Neural progenitor cell (in vitro differentiated cells): ENCODE data around the gene C1orf141. TPM values are rescaled to one million over a fixed set of nuclear protein-coding genes. Genes with fewer than 3 reads are reported as not detected.

ENCODE experiments used
- DNase-seq: peaks from one replicate; pipeline ENCODE4 v3.0.0-alpha.2; 2016; ENCODE audit warnings: low spot score
- H2AFZ ChIP-seq: fragments of 200-600 bp; sonication (generic); replicated peaks from 2 replicates; pipeline ENCODE4 v1.6.1; 2016; ENCODE audit warnings: antibody characterized with exemption
- H3F3A ChIP-seq: fragments of 200-600 bp; sonication (generic); 2 replicates; pipeline ENCODE4 v1.6.1; 2016; ENCODE audit warnings: antibody characterized with exemption, low read depth
- H3K27ac ChIP-seq: fragments of 200-600 bp; sonication (generic); 2 replicates; pipeline ENCODE4 v1.5.1; 2016; ENCODE audit warnings: mild to moderate bottlenecking
- H3K27me3 ChIP-seq: fragments of 200-600 bp; sonication (generic); 2 replicates; pipeline ENCODE4 v1.6.1; 2016; ENCODE audit warnings: mild to moderate bottlenecking, moderate library complexity
- H3K36me3 ChIP-seq: fragments of 200-600 bp; sonication (generic); 2 replicates; pipeline ENCODE4 v1.5.1; 2016
- H3K4me1 ChIP-seq: fragments of 200-600 bp; sonication (generic); 2 replicates; pipeline ENCODE4 v1.6.1; 2016; ENCODE audit warnings: mixed run types
- H3K4me2 ChIP-seq: fragments of 200-600 bp; sonication (generic); 2 replicates; pipeline ENCODE4 v1.6.1; 2016
- H3K4me3 ChIP-seq: fragments of 200-600 bp; sonication (generic); 2 replicates; pipeline ENCODE4 v1.5.1; 2016
- H3K79me2 ChIP-seq: fragments of 200-600 bp; sonication (generic); 2 replicates; pipeline ENCODE4 v1.6.1; 2016; ENCODE audit warnings: low read depth
- H3K9ac ChIP-seq: fragments of 200-600 bp; sonication (generic); 2 replicates; pipeline ENCODE4 v1.6.1; 2016
- H3K9me3 ChIP-seq: fragments of 200-600 bp; sonication (generic); 2 replicates; pipeline ENCODE4 v1.5.1; 2016; ENCODE audit warnings: low read depth
- H4K20me1 ChIP-seq: fragments of 200-600 bp; sonication (generic); 2 replicates; pipeline ENCODE4 v1.6.1; 2016; ENCODE audit warnings: low read depth
- H3K27ac Mint-ChIP-seq: 3 replicates; pipeline ENCODE4 v1.8.0; 2021; ENCODE audit warnings: mixed read lengths
- H3K27me3 Mint-ChIP-seq: 2 replicates; pipeline ENCODE4 v1.8.0; 2022; ENCODE audit warnings: low read depth, mild to moderate bottlenecking, inconsistent platforms, moderate library complexity, mixed read lengths; ENCODE audit not compliant: insufficient read depth
- H3K36me3 Mint-ChIP-seq: 3 replicates; pipeline ENCODE4 v1.8.0; 2021; ENCODE audit warnings: mixed read lengths
- H3K4me1 Mint-ChIP-seq: 3 replicates; pipeline ENCODE4 v1.8.0; 2021; ENCODE audit warnings: mixed read lengths
- H3K4me3 Mint-ChIP-seq: 3 replicates; pipeline ENCODE4 v1.8.0; 2021; ENCODE audit warnings: mild to moderate bottlenecking, moderate library complexity, mixed read lengths
- H3K9me3 Mint-ChIP-seq: 3 replicates; pipeline ENCODE4 v1.8.0; 2020; ENCODE audit warnings: mixed read lengths
- CTCF ChIP-seq: fragments of 200-600 bp; sonication (generic); IDR thresholded peaks from 2 replicates; pipeline ENCODE4 v1.5.1; 2017; ENCODE audit warnings: antibody characterized with exemption, mild to moderate bottlenecking
- EZH2 ChIP-seq: fragments of 200-600 bp; sonication (generic); IDR thresholded peaks from 2 replicates; pipeline ENCODE4 v1.6.1; 2017; ENCODE audit warnings: antibody characterized with exemption, mild to moderate bottlenecking, moderate library complexity
- EZH2phosphoT487 ChIP-seq: fragments of 200-600 bp; sonication (generic); IDR thresholded peaks from 2 replicates; pipeline ENCODE4 v1.6.1; 2017; ENCODE audit warnings: antibody characterized with exemption
- total RNA-seq: library from RNA; depleted of rRNA; stranded (reverse); fragments of >200 nt; gene quantifications from 2 replicates; pipeline ENCODE4 v1.2.3, GENCODE V29; 2015; ENCODE audit warnings: low replicate concordance

The C1orf141 gene
- total RNA-seq, 1 donor from 2014 or later: not detected

GRCh38 chr1:67165468-67166041 is 30.8 kb upstream of the C1orf141 start:
- Histone ChIP-seq H3K4me3 (no peak overlapping the region), H4K20me1 (no peaks in the 10 kb centered on the region), H3K9me3 (no peaks in the 10 kb centered on the region), H3K9ac (no peak overlapping the region), H3K79me2 (no peaks in the 10 kb centered on the region), H3K27ac (no peak overlapping the region), H3K4me1 (no peaks in the 10 kb centered on the region), H3K4me2 (no peak overlapping the region), H3K27me3 (no peaks in the 10 kb centered on the region), H2AFZ (no peak overlapping the region), H3K36me3 (no peaks in the 10 kb centered on the region), H3F3A (no peaks in the 10 kb centered on the region)
- no peak overlapping the region for H3K4me3 Mint-ChIP-seq
- H3K36me3 Mint-ChIP-seq: no peaks in the 10 kb centered on the region
- H3K27me3 Mint-ChIP-seq: peaks cover 2% of the 10 kb centered on the region
- TF ChIP-seq CTCF: no peak
- no peak for TF ChIP-seq EZH2
- TF ChIP-seq EZH2phosphoT487: no peak
- H3K27ac Mint-ChIP-seq: no peak overlapping the region
- no peak for DNase-seq
- H3K9me3 Mint-ChIP-seq: no peaks in the 10 kb centered on the region
- peaks cover 3% of the 10 kb centered on the region for H3K4me1 Mint-ChIP-seq

GRCh38 chr1:67162954-67163353 is 28.2 kb upstream of the C1orf141 start:
- no peaks in the 10 kb centered on the region for H3K4me1 ChIP-seq
- no peak overlapping the region for H2AFZ ChIP-seq
- H3K4me2 ChIP-seq: no peak overlapping the region
- Mint-ChIP-seq H3K4me1 (peaks cover 3% of the 10 kb centered on the region), H3K27me3 (peaks cover 4% of the 10 kb centered on the region), H3K36me3 (no peaks in the 10 kb centered on the region), H3K27ac (no peak overlapping the region), H3K9me3 (no peaks in the 10 kb centered on the region), H3K4me3 (no peak overlapping the region)
- no peaks in the 10 kb centered on the region for H3K27me3 ChIP-seq
- TF ChIP-seq CTCF (no peak), EZH2phosphoT487 (no peak), EZH2 (no peak)
- no peaks in the 10 kb centered on the region for H3K9me3 ChIP-seq
- H3K36me3 ChIP-seq: no peaks in the 10 kb centered on the region
- no peak overlapping the region for H3K9ac ChIP-seq
- H3F3A ChIP-seq: no peaks in the 10 kb centered on the region
- H3K27ac ChIP-seq: no peak overlapping the region
- DNase-seq: no peak
- no peak overlapping the region for H3K4me3 ChIP-seq
- H4K20me1 ChIP-seq: no peaks in the 10 kb centered on the region
- no peaks in the 10 kb centered on the region for H3K79me2 ChIP-seq

GRCh38 chr1:67159233-67159632 is 24.5 kb upstream of the C1orf141 start:
- Histone ChIP-seq H3K9ac (no peak overlapping the region), H3K4me3 (no peak overlapping the region), H4K20me1 (no peaks in the 10 kb centered on the region), H3K9me3 (no peaks in the 10 kb centered on the region), H3K79me2 (no peaks in the 10 kb centered on the region), H3K4me1 (peaks cover 9% of the 10 kb centered on the region), H2AFZ (no peak overlapping the region), H3K4me2 (no peak overlapping the region), H3K27ac (no peak overlapping the region), H3F3A (no peaks in the 10 kb centered on the region), H3K36me3 (no peaks in the 10 kb centered on the region), H3K27me3 (no peaks in the 10 kb centered on the region)
- peaks cover 8% of the 10 kb centered on the region for H3K27me3 Mint-ChIP-seq
- peaks cover 6% of the 10 kb centered on the region for H3K9me3 Mint-ChIP-seq
- no peak for DNase-seq
- peaks cover 3% of the 10 kb centered on the region for H3K4me1 Mint-ChIP-seq
- TF ChIP-seq EZH2phosphoT487 (no peak), EZH2 (no peak), CTCF (no peak)
- no peak overlapping the region for H3K27ac Mint-ChIP-seq
- H3K36me3 Mint-ChIP-seq: no peaks in the 10 kb centered on the region
- no peak overlapping the region for H3K4me3 Mint-ChIP-seq
